Urinary bladder (tissue), 4 donors: ENCODE results near the gene VEZF1. TPM values are rescaled to one million over a fixed set of nuclear protein-coding genes. Genes with fewer than 3 reads are reported as not detected.
"Not testable (repeated sequence)": the region's sequence is repeated elsewhere in the genome, so short reads cannot be mapped to it uniquely, and the experiment has no call there.

Source experiments
- DNase-seq: peaks from one replicate; pipeline ENCODE4 v3.0.0-alpha.2; 2015; ENCODE audit errors: extremely low spot score
- H3K27ac ChIP-seq: one replicate; pipeline ENCODE4 v1.5.1; 2013; ENCODE audit warnings: low read depth, mild to moderate bottlenecking, moderate library complexity
- H3K36me3 ChIP-seq: one replicate; pipeline ENCODE4 v1.6.1; 2013; ENCODE audit warnings: mild to moderate bottlenecking, moderate library complexity; ENCODE audit not compliant: insufficient read depth
- H3K4me1 ChIP-seq: one replicate; pipeline ENCODE4 v1.6.1; 2013; ENCODE audit warnings: mild to moderate bottlenecking, moderate library complexity; ENCODE audit not compliant: insufficient read depth
- H3K4me3 ChIP-seq: one replicate; pipeline ENCODE4 v1.5.1; 2013; ENCODE audit warnings: low read depth, low read length
- WGBS: extraction: QIAGEN DNeasy Blood & Tissue Kit; methylation state at CpG from one replicate; pipeline ENCODE4 v1.1.7; 2013; 5-methylcytosine and 5-hydroxymethylcytosine counted together
- polyA plus RNA-seq: library from polyadenylated mRNA; stranded (reverse); fragments of 200-250 nt; gene quantifications from one replicate; pipeline ENCODE4 v1.2.3, GENCODE V29; 2013
- total RNA-seq: library from RNA; depleted of rRNA; stranded (reverse); fragments of >200 nt; gene quantifications from one replicate; pipeline ENCODE4 v1.2.3, GENCODE V29; 2014
- donor health status: healthy with polysubstance abuse.
- donor health status: healthy.

VEZF1 gene
- total and polyA plus RNA-seq, 2 donors, result 58.7 to 84.5 TPM

- not testable (repeated sequence) for H3K4me3 ChIP-seq, H3K27ac ChIP-seq, DNase-seq, H3K36me3 ChIP-seq, H3K4me1 ChIP-seq
- 82% methylated on average over 4 of the region's 4 CpGs for WGBS
Measured at GRCh38 chr17:57974053-57974824, 13.8 kb downstream of the VEZF1 start.

- 33% methylated on average over 1 of the region's 1 CpG for WGBS
- H3K27ac ChIP-seq, result no peak overlapping the region
Measured at GRCh38 chr17:57972151-57972550, 15.9 kb downstream of the VEZF1 start.

GRCh38 chr17:57971572-57971971 lies 16.5 kb downstream of the VEZF1 start:
- Histone ChIP-seq H3K27ac (no peak overlapping the region), H3K36me3 (peaks cover 4% of the 10 kb centered on the region), H3K4me1 (no peaks in the 10 kb centered on the region), H3K4me3 (no peak overlapping the region)
- no peak for DNase-seq
- WGBS, result 35% methylated on average over 10 of the region's 10 CpGs

More at GRCh38 chr17:57972151-57972550, 15.9 kb downstream of the VEZF1 start:
- Histone ChIP-seq H3K36me3 (peaks cover 6% of the 10 kb centered on the region), H3K4me1 (no peaks in the 10 kb centered on the region), H3K4me3 (no peak overlapping the region)
- no peak for DNase-seq

- no peak overlapping the region for H3K4me3 ChIP-seq
- no peaks in the 10 kb centered on the region for H3K4me1 ChIP-seq
- WGBS, result 55% methylated on average over 4 of the region's 4 CpGs
- H3K27ac ChIP-seq, result no peak overlapping the region
- DNase-seq, result no peak
- H3K36me3 ChIP-seq, result peaks cover 4% of the 10 kb centered on the region
Measured at GRCh38 chr17:57970710-57971109, 17.3 kb downstream of the VEZF1 start.

- no peak overlapping the region for H3K27ac ChIP-seq
- no peak overlapping the region for H3K4me3 ChIP-seq
- H3K4me1 ChIP-seq, result no peaks in the 10 kb centered on the region
- H3K36me3 ChIP-seq, result no peaks in the 10 kb centered on the region
- no peak for DNase-seq
- 61% methylated on average over 1 of the region's 1 CpG for WGBS
Measured at GRCh38 chr17:57968456-57968855, 19.6 kb downstream of the VEZF1 start.

- WGBS, result 92% methylated on average over 5 of the region's 5 CpGs
- H3K27ac ChIP-seq, result no peak overlapping the region
- no peaks in the 10 kb centered on the region for H3K36me3 ChIP-seq
- no peak overlapping the region for H3K4me3 ChIP-seq
- no peak for DNase-seq
- H3K4me1 ChIP-seq, result no peaks in the 10 kb centered on the region
Measured at GRCh38 chr17:57966875-57967274, 21.2 kb downstream of the VEZF1 start.

GRCh38 chr17:57966246-57966645 lies 21.8 kb downstream of the VEZF1 start:
- H3K4me3 ChIP-seq, result no peak overlapping the region
- H3K27ac ChIP-seq, result no peak overlapping the region
- no peak for DNase-seq
- WGBS, result 92% methylated on average over 5 of the region's 5 CpGs
- no peaks in the 10 kb centered on the region for H3K36me3 ChIP-seq
- no peaks in the 10 kb centered on the region for H3K4me1 ChIP-seq

- DNase-seq, result no peak
- Histone ChIP-seq H3K27ac (no peak overlapping the region), H3K4me1 (no peaks in the 10 kb centered on the region), H3K36me3 (no peaks in the 10 kb centered on the region), H3K4me3 (no peak overlapping the region)
- WGBS, result 88% methylated on average over 26 of the region's 26 CpGs
Measured at GRCh38 chr17:57965521-57966160, 22.4 kb downstream of the VEZF1 start.

- 96% methylated on average over 6 of the region's 6 CpGs for WGBS
Measured at GRCh38 chr17:57963149-57963511, 24.9 kb downstream of the VEZF1 start.

GRCh38 chr17:57962279-57963148 lies 25.5 kb downstream of the VEZF1 start:
- WGBS, result 72% methylated on average over 8 of the region's 8 CpGs
- DNase-seq, result no peak

More at GRCh38 chr17:57963149-57963511, 24.9 kb downstream of the VEZF1 start:
- Histone ChIP-seq H3K27ac (no peak overlapping the region), H3K36me3 (no peaks in the 10 kb centered on the region), H3K4me1 (no peaks in the 10 kb centered on the region), H3K4me3 (no peak overlapping the region)
- DNase-seq, result no peak

GRCh38 chr17:57959929-57960328 lies 28.1 kb downstream of the VEZF1 start:
- WGBS, result 93% methylated on average over 6 of the region's 6 CpGs
- Histone ChIP-seq H3K4me1 (no peaks in the 10 kb centered on the region), H3K27ac (no peak overlapping the region), H3K36me3 (no peaks in the 10 kb centered on the region), H3K4me3 (no peak overlapping the region)
- no peak for DNase-seq

More at GRCh38 chr17:57962279-57963148, 25.5 kb downstream of the VEZF1 start:
- H3K27ac ChIP-seq, result no peak overlapping the region
- H3K36me3 ChIP-seq, result no peaks in the 10 kb centered on the region
- H3K4me3 ChIP-seq, result no peak overlapping the region
- H3K4me1 ChIP-seq, result no peaks in the 10 kb centered on the region

- not testable (repeated sequence) for H3K27ac ChIP-seq, DNase-seq, H3K4me3 ChIP-seq, H3K4me1 ChIP-seq, H3K36me3 ChIP-seq
- 96% methylated on average over 14 of the region's 15 CpGs for WGBS
Measured at GRCh38 chr17:57958391-57958790, 29.7 kb downstream of the VEZF1 start.

- H3K4me3 ChIP-seq, result no peak overlapping the region
- no peaks in the 10 kb centered on the region for H3K4me1 ChIP-seq
- no peak overlapping the region for H3K27ac ChIP-seq
- DNase-seq, result no peak
- H3K36me3 ChIP-seq, result no peaks in the 10 kb centered on the region
- WGBS, result 93% methylated on average over 3 of the region's 3 CpGs
Measured at GRCh38 chr17:57957886-57958285, 30.2 kb downstream of the VEZF1 start.
